ENCODE measurements around the gene SH3GL1.

SH3GL1 gene

DNA sequence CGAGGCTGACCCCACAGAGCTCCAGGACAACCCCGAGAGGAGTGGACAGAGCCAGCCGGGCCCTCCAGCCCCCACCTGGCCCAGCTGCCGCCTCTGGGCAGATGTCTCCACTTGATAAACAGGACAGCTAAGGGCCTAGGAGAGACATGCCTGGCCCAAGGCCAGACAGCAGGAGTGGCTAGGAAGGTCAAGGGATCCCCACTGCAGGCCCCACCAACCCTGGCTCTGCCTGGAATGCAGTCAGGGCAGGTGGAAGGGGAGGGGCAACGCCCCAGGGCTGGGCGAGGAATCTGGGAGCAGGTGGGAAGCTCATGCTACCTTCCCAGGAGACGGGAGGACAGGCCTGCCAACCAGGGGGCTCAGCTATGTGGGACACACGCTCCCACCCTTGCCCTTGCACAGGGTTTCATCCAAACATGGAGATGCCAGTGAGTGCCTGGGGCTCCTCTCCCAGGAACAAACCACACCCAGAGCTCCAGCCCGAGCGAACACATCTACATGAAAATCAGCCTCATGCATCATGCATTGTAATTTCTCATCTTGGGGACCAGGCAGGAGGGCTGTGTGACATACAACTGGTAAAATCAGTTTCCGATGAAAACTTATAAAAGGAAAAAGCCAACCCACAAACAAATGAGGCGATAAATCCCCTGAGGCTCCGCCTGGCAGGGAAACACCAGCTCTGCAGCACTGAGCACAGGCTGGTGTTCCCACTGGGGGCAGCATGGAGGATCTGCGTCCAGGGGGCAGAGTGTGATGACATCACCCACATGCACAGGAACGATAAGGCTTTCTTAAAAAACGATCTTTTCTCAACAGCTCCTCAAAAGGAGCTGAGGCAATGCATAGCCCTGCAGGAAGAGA lies 25.0 kb downstream of the SH3GL1 start:
- no peak for DNase-seq

DNA sequence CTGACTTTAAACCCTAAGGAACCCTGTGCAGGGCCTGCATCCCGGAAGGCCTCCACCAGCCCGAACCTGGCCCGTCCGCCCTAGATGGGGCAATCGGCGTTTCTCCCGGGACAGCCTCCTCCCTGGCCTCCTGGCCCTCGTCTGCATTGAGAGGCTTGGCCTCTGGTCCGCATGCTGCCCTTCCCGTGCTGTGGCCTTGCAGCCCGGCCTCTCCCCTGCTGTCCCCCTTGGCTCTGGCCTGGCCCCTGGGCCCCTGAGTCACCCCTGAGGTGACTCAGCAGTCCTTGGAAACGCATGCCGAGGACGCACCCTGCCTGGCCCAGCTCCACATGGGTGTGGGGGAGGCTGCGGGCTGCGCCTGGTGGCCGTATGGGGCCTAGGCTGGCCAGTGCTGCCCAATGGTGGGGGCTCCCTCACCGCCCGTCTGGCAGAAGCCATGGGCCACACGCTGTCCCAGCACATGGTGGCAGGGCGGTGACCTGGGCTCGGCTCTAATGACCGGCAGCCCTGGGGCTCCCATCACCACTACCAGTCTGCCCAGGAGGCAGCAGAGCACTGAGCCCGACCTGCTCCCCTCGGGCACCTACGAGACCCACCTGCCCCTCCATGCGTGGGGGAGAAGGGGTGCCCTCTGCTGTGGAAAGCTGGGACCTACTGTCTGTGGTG lies 25.7 kb downstream of the SH3GL1 start:
- no peak for DNase-seq

DNA sequence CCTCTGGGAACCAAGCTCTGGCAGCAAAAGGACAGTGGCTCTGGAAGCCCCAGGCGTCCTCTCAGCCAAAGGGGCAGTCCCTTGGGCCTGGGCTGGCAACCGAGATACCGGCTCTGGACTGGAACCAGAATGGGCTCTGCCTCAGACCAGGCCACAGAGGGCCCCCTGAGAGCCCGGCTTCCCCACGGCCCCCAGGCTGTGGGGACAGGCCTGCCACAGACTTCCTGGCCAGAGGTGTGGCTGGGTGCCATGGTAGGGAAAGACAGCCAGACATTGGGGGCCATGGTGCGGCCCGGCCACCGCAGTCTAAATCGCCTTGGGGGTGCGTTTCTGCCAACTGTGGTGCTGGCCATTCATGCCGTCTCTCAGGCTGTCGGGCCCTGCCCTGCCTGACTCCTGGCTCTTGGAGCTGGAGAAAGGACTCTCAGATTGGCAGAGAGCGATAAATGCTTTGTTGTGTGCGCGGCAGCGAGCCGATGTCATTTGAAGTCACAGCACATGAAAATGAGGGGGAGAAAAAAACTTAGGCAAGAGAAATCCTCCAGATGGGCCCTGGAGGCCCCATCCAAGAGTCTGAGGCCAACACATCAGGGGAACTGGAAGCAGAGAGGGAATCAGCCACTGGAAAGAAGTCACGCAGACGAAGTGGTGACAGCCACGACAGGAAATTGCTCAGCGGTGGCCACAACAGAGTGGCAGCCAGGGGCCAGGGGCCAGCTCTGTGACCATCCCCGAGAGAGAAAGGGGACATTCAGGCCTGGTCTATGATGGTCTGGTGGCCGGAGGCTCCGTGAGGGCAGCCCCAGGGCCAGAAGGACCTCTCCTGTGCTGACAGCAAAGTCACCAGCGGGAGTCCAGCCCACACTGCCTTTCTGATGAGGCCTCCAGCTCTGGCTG lies 26.5 kb downstream of the SH3GL1 start:
- DNase-seq, result no peak

DNA sequence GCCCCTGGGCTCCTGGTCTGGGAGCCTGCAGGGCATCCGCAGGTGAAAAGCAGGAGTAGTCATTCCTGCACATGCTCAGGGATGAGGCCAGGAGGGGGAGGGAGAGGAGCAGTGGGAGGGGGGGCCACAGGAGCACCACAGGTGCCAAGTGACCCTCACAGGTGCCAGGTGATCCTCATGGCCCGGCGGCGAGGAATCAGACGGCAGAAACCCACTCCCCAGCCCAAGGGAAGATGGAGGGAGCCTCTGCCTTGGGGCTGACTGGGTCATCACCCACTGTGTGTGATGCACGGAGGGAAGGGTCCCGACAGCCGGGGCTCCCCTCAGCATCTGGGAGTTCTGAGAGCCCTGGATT lies 27.4 kb downstream of the SH3GL1 start:
- DNase-seq, result no peak

DNA sequence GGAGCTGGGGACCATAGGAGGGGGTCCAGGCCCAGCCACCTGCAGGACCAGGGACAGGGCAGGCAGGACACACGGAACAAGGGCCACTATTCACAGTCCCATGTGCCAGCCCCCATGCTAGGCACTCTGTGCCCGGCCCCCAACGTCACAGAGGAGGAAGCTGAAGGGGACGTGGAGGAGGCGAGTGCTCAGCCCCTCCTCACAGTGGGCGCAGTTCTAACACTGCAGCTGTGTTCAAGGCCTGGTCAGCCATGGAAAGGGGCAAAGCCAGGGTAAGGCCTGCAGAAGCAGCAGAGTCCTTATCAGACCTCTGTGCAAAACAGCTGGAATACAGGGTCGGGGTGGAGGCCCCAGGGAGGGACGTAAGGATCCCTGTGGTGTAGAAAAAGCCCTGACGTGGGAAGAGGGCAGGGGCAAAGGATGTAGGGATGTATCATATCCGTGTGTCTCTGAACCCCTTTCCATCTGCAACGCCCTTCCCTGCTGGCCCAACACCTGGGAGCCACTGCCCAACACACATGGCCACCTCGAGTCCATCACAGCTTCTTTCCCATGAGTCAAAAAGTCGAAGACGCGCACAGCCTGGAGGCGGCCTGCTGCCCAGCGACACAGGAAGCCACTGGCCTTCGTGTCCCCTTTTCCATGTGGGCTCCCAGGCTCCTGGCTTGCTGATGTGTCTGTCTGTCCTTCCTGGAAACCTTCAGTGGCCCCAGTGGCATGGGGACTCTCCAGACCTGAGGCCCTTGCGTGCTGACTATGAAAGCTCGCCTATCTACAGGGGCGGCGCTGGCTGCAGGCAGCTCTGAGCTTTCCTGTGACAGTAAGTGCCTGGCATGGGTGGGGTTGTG lies 28.0 kb downstream of the SH3GL1 start:
- no peak for DNase-seq

DNA sequence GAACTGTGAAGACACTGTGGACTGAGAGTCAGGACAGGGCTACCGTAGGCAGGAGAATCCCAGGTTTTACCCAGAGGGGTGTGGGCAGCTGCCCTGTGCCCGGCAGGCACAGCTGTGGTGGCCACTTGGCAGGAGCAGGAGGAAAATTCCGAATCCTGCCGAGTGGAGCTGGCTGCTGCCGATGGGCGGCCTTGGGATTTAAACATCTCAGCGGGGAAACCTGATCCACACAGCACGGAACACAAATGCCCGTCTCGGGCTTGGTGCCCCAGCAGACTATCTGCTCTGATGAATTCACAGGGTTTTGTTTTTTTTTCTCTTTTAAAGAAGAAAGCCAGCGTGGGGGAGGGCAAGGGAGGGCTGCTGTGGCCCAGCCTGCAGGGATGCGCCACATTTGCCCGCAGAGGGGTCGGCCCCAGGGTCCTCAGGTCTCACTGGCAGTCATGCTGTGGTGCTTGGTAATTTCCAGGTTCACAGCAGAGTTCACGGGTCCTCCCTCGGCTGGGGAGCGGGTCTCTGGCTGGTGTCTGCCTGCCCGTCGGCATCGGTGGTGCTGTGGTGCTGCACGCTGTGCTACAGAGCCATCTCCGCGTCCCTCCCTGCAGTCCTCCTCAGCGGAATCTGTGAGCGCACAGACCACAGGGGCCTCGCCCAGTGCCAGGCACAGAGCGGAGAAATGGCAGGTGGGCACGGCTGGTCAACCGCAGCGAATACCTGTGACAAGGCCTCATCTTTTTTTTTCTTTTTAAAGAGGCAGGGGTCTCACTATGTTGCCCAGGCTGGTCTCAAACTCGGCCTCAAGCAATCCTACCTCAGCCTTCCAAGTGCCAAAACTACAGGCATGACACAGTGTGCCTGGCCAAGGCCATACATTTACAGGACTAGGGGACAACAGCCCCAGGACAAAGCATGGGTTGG lies 28.8 kb downstream of the SH3GL1 start:
- DNase-seq, result no peak

DNA sequence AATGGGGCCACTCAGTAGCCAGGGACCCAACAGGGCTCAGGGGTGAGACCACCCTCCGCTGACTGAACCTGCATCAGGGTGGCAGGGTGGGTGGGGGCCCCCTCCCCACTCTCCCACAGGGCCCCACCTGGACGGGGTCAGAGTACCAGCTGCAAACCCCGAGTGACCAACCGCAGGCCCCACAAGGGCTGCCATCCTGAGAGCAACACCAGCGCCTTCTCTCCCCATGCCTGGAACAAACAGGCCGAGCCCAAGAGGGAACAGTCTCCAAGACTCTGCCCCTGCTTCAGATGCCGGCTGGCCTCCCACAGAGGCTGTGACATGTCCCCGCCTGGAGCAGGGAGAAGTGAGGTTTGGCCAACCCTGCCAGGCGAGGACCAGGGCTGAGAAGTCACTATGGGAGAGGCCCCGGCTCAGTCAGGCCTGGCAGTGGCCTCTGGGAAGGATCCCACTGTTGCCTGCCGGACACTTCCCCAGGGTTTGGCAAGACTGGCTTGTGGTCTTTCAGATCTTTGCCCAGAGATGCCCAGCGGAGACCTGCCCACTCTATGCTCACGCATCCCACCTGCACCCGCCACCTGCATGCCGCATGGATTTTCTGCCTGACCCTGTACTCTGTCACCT lies 29.8 kb downstream of the SH3GL1 start:
- no peak for DNase-seq

DNA sequence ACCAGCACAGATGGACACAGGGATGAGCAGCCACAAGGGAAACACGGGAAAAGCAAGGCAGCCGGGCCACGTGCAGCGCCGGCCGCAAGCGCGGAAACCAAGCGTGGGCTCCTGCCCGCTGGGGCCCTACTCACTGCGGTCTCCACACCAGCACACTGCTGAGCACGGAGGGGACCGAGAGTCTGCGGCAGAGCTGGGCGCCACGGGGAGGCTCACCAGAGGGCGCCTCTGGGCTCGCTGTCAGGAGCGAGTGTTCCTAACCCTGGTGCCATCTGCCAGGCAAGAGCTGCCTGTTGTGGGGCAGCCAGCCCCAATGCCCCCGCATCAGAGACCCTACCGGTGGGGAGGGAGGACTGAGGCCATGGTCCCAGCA lies 30.5 kb downstream of the SH3GL1 start:
- DNase-seq, result peak; percentile 78

DNA sequence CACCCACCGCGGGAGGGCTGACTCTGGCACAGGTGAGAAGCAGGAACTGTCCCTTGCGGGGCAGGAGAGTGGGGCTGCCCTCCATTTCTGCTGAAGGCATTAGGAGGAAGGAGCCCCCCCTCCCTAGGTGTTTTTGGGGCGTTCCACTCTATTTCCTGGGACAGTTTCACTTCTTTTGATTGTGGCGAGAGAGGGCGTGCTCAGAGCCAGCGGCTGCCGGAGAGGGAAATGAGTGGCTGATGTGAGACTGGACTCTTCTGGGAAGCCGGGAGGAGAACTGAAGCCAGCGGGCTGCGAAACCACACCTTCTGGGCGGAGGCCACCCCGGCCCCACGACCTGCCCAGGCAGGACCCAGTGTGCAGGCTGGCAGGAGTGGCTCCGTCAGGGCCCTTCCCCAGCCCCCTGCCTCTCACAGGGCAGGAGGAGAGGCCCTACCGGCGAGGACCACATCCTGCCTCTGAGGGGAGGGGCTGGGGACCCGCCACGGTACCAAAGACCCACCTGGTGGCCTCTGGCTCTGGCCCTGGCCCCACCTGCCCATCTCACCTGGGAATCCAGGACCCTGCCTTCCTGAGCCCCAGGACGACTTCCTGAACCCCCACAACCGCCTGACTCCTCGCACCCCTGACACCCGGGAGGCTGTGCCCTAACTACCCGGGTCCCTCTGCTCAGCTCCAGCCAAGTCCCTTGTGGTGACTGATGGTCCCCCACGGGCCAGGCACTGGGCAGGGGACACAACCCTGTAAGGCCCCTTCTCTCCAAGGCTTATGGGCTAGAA lies 31.0 kb downstream of the SH3GL1 start:
- DNase-seq, result peak; percentile 86

DNA sequence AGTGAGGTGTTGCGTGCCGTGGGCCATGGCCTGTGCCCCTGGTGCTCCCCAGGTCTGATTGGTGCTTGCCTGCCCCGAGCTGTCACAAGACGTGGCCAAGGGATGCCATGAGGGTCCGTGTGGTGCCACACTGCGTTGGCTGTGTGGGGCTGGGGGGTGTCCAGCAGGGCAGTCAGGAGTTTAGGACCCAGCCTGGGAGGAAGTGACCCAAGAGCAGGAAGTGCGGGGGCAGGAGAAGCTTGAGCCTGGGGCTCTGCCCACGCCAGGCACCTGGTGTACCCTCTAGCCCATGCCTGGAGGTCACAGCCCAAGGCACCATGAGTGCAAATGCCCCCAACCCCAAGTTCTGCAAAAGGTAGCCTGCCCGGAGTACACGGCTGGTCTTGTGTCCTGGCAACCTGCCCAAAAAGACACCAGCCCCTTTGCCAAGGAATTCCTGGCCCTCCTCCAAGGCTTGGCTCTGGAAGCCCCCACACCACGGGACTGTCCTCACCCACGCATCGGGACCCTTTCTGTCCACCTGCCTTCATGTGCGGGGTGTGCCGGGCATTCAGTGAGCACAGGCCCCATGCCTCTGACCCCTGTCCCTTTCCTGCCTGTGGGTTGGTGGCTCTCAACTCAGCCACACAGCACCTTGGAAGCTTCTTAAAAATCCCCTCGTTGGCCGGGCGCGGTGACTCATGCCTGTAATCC lies 32.1 kb downstream of the SH3GL1 start:
- DNase-seq, result no peak

DNA sequence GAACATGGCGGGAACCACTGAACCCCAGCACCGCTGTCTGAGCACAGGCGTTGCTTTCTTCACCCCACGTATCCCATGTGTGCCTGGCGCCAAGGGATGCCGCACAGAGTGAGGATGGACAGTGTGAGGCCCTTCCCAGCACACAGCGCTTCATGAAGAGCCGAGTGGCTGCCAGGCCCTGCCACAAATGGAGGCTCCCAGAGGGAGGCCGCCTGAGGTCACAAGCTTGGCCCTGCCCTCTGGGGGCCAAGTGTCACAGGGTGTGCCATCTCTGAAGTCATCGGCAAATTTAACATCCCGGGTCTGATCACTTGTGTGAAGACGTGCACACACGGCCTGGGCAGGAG lies 32.6 kb downstream of the SH3GL1 start:
- no peak for DNase-seq

DNA sequence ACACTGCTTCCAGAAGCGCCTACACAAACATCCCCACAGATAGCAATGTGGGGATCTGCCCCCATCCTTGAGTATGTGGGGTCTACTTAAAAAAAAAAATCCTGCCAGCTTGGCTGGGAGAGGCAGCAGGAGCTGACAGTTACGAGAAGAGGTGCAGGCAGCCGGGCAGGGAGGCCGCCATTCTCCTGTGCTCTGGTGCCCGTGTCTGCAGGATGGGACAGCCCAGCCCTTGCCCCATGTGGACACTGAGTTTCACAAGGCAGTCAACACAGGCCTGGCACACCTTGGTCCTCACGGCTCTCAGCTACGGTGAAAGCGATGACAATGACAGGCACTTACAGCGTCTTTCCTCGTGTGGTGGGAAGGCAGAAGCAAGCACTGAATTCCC lies 33.0 kb downstream of the SH3GL1 start:
- no peak for DNase-seq

DNA sequence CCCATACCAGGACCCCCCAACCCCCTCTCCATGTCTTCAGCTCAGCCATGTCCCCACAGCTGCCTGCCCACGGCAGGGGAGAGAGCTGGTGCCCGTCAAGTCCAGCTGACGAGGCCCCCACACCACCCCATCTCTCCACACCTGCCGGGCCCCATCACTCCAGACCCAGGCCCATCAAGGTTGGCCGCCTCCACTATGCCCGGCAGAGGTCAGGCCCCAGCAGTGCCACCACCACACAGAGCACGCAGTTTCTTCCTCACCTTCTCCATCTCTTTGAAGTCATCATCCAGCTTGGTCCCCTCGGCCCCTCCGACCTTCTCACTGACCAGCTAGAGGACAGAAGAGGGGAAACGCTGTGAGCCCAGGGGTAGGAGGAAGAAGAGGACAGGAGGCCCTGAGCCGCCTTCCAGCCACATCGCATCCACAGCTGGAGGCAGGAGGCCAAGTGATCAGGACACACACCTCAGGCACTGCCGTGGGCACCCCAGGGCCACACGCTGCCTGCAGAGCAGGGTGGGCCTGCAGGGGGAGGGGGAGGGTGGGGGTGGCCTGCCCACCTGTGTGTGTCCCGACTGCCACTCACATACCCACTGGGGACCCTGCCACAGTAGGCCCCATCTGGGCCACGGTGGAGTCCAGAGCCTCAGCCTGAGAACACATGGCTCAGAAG lies 33.5 kb downstream of the SH3GL1 start:
- DNase-seq, result no peak

DNA sequence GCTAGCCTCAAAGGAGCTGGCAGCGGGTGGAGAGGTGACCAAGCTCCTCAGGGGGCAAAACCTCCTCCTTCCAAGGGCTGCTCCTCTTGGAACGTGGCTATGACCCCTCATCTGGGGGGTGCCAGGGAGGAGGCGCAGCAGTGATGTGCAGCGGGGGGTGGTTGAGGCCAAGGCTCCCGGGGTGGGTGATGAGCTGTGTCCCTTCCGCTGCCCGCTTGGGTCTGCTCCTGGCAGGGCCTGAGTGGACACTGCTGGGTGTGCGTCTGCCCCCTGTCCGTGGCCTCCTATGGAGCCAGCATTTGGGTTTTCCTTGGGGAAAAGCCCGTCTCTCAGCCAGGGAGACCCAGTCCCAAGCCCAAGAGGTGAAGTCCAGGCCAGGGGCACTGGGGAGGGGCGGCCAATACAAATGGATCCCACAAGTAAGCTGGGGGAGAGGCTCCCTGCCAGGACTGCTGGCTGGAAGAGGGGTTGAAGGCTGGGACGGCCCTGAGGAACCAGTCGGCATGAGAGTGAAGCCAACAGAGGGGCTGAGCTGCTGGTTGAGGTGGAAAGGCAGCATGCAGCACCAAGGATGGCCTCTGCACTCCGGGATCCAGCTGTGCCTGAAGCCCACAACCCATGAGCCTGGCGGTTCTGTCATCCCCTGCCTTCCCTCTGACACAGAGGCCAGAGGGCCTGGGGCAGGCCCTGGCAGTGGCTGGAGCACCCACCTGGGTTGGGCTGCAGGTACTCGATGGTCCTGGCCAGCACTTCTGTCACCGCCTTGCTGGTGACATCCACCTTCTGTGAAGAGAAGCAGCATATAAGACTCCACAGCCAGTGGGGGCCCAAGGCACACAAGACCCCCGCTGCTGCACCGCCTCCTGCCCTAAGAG lies 34.3 kb downstream of the SH3GL1 start:
- DNase-seq, result no peak

DNA sequence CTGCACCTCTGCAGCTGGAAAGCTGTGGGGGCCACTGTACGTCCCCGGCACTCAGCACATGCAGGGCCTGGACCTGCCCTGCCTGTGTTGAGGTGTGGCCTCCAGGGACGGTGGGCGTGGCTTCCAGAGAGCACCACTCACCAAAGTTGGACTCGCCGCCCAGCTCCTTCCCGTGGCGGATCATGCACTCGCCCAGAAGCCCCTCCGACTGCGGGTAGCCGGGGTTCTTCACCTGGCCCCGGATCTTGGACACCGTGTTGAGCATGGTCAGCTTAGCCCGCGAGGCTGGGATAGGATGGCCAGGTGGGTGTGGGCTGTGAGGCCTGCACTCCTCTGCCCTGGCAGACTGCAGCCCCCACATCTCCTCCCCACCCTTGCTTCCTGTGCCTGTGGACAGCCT lies 35.0 kb downstream of the SH3GL1 start:
- no peak for DNase-seq

DNA sequence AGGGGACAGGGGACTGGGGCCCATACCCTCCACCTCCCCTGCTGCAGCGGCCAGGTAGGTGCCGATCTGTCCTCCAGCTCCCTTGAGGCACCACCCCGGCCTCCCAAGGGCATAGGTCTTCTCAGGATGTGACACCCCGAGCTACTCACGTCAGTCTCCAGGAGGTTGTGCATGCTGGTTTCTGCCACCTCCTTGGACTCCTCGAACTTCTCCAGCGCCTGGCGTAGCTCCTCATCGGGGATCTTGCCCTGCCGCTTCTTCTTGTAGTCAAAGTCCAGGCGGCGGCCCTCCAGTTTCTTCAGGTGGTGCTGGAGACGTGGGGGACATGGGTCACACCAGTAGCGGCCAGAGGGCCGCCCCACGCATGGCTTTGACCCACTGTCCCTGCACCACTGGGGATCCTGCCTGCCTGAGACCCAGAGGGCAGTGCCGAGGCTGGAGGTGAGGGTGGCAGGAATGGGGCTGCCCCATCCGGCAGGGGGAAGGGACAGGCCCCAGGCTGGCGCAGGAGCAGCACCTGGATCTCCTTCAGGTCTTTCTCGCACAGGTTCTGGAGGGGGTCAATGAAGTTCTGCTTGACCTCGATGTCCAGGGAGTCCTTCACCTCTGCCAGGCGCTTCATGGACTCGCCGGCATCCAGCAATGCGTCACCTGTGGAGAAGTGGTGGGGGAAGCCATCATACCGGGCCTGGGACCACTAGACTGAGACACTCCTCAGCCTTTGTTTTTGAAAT lies 36.6 kb downstream of the SH3GL1 start:
- no peak for DNase-seq

DNA sequence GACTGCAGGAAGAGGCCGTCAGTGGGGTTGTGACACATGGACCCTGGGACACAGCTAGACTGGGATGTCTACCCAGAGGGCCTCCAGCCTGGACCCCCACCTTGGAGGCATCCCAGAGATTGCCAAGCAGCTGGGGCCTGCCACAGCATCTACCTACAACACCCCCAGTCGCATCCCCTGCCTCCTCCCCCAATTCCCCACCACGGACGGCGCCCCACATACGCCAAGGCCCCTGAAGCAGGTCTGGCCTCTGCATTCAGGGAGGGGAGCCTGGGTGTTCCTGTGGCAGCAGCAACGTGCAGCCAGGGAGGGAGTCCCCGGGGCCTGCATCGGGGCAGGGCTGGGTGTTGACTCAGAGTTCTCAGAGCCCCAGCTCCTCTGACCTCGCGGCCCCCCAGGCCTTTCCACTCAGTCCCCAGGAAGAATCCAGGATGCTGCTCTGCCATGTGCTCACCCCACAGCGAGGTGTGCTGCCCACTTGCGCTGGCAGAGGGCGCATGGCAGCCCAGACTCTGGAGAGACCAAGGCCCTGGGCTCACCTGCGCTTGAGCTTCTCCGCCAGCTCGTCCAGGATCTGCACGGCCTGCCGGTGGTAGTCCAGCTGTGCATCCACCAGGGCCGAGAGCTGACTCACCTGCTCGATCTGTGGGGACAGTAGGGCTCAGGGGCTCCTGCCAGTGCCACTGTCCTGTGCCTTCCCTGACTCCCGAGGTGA lies 37.4 kb downstream of the SH3GL1 start:
- DNase-seq, result no peak
